Bronchial epithelial cell (primary cell): ENCODE data around the gene NIM1K. TPM values are rescaled to one million over a fixed set of nuclear protein-coding genes. Genes with fewer than 3 reads are reported as not detected.
A peak's percentile ranks its signal among the peaks of the same experiment; 100 is the strongest.

Experiments used
- DNase-seq: peaks from one replicate; pipeline ENCODE4 v3.0.0-alpha.2; 2010; ENCODE audit warnings: low read depth
- FAIRE-seq: peaks from 2 replicates; lab custom pipeline; 2011; peaks lifted over from hg19 to GRCh38; lab: Jason Lieb, UNC
- H3K27me3 ChIP-seq: 2 replicates; pipeline ENCODE4 v1.5.1; 2011; ENCODE audit warnings: low read length; ENCODE audit not compliant: control insufficient read depth, insufficient read depth
- H3K36me3 ChIP-seq: 2 replicates; pipeline ENCODE4 v1.5.1; 2011; ENCODE audit warnings: low read length; ENCODE audit not compliant: control insufficient read depth, insufficient read depth
- H3K4me3 ChIP-seq: 2 replicates; pipeline ENCODE4 v1.5.1; 2011; ENCODE audit warnings: mild to moderate bottlenecking, low read depth, low read length, control low read depth
- CTCF ChIP-seq: IDR thresholded peaks from 2 replicates; pipeline ENCODE4 v1.5.1; 2011; ENCODE audit warnings: mild to moderate bottlenecking, moderate library complexity, low read length, control low read depth, inconsistent platforms; ENCODE audit not compliant: insufficient read depth, severe bottlenecking
- total RNA-seq: library from RNA; depleted of rRNA; stranded (reverse); fragments of >200 nt; gene quantifications from 2 replicates; pipeline ENCODE4 v1.2.1, GENCODE V29; 2014

NIM1K gene
- total RNA-seq, 1 donor from 2014 or later, result not detected

GRCh38 chr5:43208658-43209057, 16.6 kb downstream of the NIM1K start:
- Histone ChIP-seq H3K4me3 (no peak overlapping the region), H3K36me3 (no peaks in the 10 kb centered on the region), H3K27me3 (no peaks in the 10 kb centered on the region)
- DNase-seq (no peak), FAIRE-seq (no peak)
- TF ChIP-seq CTCF, result no peak

- no peak for FAIRE-seq
- TF ChIP-seq CTCF, result no peak
- Histone ChIP-seq H3K36me3 (no peaks in the 10 kb centered on the region), H3K27me3 (no peaks in the 10 kb centered on the region), H3K4me3 (no peak overlapping the region)
- DNase-seq, result no peak
These were observed 17.0 kb downstream of the NIM1K start for GRCh38 chr5:43209060-43209459.

- TF ChIP-seq CTCF, result no peak
- Histone ChIP-seq H3K36me3 (no peaks in the 10 kb centered on the region), H3K27me3 (no peaks in the 10 kb centered on the region), H3K4me3 (no peak overlapping the region)
- FAIRE-seq, result no peak
- no peak for DNase-seq
These were observed 17.8 kb downstream of the NIM1K start for GRCh38 chr5:43209833-43210232.

- no peak for FAIRE-seq
These were observed 18.5 kb downstream of the NIM1K start for GRCh38 chr5:43210570-43210969.

GRCh38 chr5:43213951-43214350, 21.9 kb downstream of the NIM1K start:
- DNase-seq (no peak), FAIRE-seq (no peak)
- H3K4me3 ChIP-seq, result no peak overlapping the region
- no peaks in the 10 kb centered on the region for H3K27me3 ChIP-seq
- H3K36me3 ChIP-seq, result no peaks in the 10 kb centered on the region
- no peak for TF ChIP-seq CTCF

More at GRCh38 chr5:43210570-43210969, 18.5 kb downstream of the NIM1K start:
- H3K27me3 ChIP-seq, result no peaks in the 10 kb centered on the region
- DNase-seq, result no peak
- no peaks in the 10 kb centered on the region for H3K36me3 ChIP-seq
- H3K4me3 ChIP-seq, result no peak overlapping the region
- no peak for TF ChIP-seq CTCF

GRCh38 chr5:43215073-43215631, 23.1 kb downstream of the NIM1K start:
- FAIRE-seq (no peak), DNase-seq (peak; percentile 69)

More at GRCh38 chr5:43215073-43215631, 23.1 kb downstream of the NIM1K start:
- no peaks in the 10 kb centered on the region for H3K36me3 ChIP-seq
- H3K4me3 ChIP-seq, result no peak overlapping the region
- no peaks in the 10 kb centered on the region for H3K27me3 ChIP-seq
- TF ChIP-seq CTCF, result no peak
